Measurements from ENCODE around the gene SSBP3.

Gene SSBP3

GRCh38 chr1:54278941-54279422 lies 127.2 kb downstream of the SSBP3 start:
- DNase-seq (no peak), ATAC-seq (no peak)
- H3K4me3 Mint-ChIP-seq, result no peak overlapping the region
- peaks cover 94% of the 10 kb centered on the region for H3K4me1 Mint-ChIP-seq
- H3K9me3 Mint-ChIP-seq, result no peaks in the 10 kb centered on the region
- H3K27me3 Mint-ChIP-seq, result no peaks in the 10 kb centered on the region
- H3K27ac Mint-ChIP-seq, result no peak overlapping the region

DNA sequence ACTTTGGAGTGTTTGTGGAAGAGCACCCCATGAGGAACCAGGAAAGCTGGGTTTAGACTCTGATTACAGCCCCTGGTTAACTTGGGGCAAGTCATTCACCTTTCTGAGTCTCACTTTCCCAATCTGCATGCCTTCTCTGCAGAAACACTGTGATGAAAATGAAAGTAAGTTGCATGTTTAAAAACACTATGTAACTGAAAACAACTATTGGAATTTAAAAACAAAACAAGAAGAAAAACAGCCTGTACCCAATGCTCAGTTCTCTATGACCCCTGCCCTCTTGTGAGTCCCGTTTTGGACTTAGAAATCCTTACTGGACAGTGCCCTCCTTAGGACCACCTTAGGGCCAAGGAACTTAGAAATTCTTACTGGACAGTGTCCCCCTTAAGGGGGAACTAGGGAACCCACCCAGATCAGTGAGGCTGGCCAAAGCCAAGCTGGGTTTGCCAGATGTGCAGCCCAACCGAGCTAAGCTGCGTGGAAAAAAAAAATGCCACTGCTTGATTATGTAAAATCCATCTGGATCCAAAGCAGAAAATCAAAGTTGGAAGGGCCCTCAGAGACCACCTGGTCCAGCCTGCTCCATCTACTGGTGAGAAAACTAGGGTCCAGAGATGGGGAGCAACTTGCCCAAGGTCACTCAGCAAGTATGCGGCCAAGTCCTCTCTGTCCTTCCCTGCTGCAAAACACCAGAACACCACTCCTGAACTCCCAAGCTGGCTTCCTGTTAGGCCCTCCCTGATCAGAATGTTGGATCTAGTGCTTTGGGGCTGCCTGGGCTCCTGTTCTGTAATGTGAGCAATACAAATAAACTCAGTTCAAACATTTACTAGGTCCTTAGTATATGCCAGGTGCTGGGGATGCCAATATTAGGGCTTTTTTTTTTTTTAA lies 128.5 kb downstream of the SSBP3 start:
- Mint-ChIP-seq H3K27me3 (no peaks in the 10 kb centered on the region), H3K4me3 (peak overlapping the region; percentile 18 to 61), H3K27ac (peak overlapping the region; percentile 46 to 92), H3K9me3 (no peaks in the 10 kb centered on the region), H3K4me1 (peaks cover 94% of the 10 kb centered on the region)
- peak; percentile 46 for ATAC-seq
- DNase-seq, result no peak

- no peaks in the 10 kb centered on the region for H3K9me3 Mint-ChIP-seq
- H3K4me1 Mint-ChIP-seq, result peaks cover 88% of the 10 kb centered on the region
- DNase-seq, result no peak
- peak overlapping the region; percentile 18 to 61 for H3K4me3 Mint-ChIP-seq
- H3K27ac Mint-ChIP-seq, result peak overlapping the region; percentile 92
- no peaks in the 10 kb centered on the region for H3K27me3 Mint-ChIP-seq
- no peak for ATAC-seq
Measured at GRCh38 chr1:54276617-54277450, 129.4 kb downstream of the SSBP3 start.

- no peaks in the 10 kb centered on the region for H3K27me3 Mint-ChIP-seq
- H3K4me3 Mint-ChIP-seq, result no peak overlapping the region
Measured at GRCh38 chr1:54275349-54275748, 130.8 kb downstream of the SSBP3 start.

DNA sequence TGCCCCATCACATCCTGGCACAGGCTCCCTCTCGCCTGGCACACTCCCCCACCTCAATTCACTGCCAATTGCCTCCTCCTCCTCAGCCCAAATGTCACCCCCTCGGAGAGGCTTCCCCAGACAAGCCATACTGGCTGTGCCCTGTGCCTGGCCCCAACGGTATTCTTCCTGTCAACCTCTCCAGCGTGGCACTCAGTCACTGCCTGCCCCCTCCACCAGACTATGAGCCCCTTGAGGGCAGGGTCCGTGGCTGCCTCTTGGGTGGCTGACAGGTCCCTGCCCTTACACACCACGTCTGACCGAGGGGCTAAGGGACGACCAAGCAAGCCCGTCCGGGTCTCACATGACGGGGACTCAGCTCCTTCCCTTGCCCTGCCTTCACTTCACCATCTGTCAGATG lies 131.3 kb downstream of the SSBP3 start:
- H3K4me1 Mint-ChIP-seq, result peaks cover 78% of the 10 kb centered on the region
- H3K27me3 Mint-ChIP-seq, result no peaks in the 10 kb centered on the region
- H3K27ac Mint-ChIP-seq, result peak overlapping the region; percentile 52 to 77
- no peak for DNase-seq
- no peaks in the 10 kb centered on the region for H3K9me3 Mint-ChIP-seq
- H3K4me3 Mint-ChIP-seq, result no peak overlapping the region
- no peak for ATAC-seq

More at GRCh38 chr1:54275349-54275748, 130.8 kb downstream of the SSBP3 start:
- DNase-seq (no peak), ATAC-seq (no peak)
- H3K9me3 Mint-ChIP-seq, result no peaks in the 10 kb centered on the region
- peaks cover 78% of the 10 kb centered on the region for H3K4me1 Mint-ChIP-seq
- H3K27ac Mint-ChIP-seq, result peak overlapping the region; percentile 62 to 65

DNA sequence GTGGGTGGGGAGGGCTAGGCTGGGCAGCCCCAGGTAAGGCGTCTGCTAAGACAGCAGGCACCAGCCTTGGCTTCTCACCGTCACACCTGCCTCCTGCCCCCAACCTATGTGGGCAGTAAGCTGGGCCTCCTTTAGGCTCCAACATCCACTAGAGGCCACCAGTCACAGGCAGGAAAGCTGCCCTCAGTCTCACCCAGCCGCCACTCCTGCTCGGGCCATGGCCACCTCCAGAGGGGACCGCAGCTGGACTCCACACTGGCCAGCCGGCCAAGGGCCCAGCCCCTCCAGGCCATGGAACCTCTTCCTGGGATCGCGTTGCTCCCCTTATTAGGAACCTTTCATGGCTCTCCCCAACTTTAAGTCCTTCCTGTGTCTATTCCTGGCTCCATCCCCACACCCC lies 131.7 kb downstream of the SSBP3 start:
- H3K27me3 Mint-ChIP-seq, result no peaks in the 10 kb centered on the region
- H3K27ac Mint-ChIP-seq, result peak overlapping the region; percentile 52 to 77
- H3K4me3 Mint-ChIP-seq, result no peak overlapping the region
- DNase-seq (no peak), ATAC-seq (no peak)
- peaks cover 77% of the 10 kb centered on the region for H3K4me1 Mint-ChIP-seq
- H3K9me3 Mint-ChIP-seq, result no peaks in the 10 kb centered on the region

DNA sequence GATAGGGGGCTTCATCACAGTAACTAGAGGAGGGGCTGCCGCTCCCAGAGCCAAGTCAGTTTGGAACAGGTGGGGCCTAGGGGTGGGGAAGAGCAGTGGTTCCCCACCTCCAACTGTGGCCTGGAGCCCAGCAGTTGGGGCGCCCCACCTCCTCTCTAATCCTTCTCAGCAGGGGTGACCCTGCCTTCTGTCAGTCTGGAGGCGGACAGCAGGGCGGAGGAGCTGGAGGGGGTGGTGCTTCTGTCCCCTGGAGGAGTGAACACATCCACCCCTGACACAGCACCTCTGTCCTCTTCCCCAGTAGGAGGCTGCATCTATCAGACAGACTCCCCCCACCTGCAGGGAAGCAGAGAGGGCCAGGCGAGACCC lies 132.4 kb downstream of the SSBP3 start:
- H3K4me1 Mint-ChIP-seq, result peaks cover 77% of the 10 kb centered on the region
- no peaks in the 10 kb centered on the region for H3K9me3 Mint-ChIP-seq
- peak; percentile 14 for ATAC-seq
- no peak for DNase-seq
- no peak overlapping the region for H3K4me3 Mint-ChIP-seq
- H3K27me3 Mint-ChIP-seq, result no peaks in the 10 kb centered on the region
- no peak overlapping the region for H3K27ac Mint-ChIP-seq

- peak; percentile 44 for ATAC-seq
- no peaks in the 10 kb centered on the region for H3K27me3 Mint-ChIP-seq
- no peaks in the 10 kb centered on the region for H3K9me3 Mint-ChIP-seq
- no peak overlapping the region for H3K4me3 Mint-ChIP-seq
- H3K27ac Mint-ChIP-seq, result no peak overlapping the region
- peaks cover 76% of the 10 kb centered on the region for H3K4me1 Mint-ChIP-seq
- no peak for DNase-seq
Measured at GRCh38 chr1:54273092-54273794, 133.0 kb downstream of the SSBP3 start.

DNA sequence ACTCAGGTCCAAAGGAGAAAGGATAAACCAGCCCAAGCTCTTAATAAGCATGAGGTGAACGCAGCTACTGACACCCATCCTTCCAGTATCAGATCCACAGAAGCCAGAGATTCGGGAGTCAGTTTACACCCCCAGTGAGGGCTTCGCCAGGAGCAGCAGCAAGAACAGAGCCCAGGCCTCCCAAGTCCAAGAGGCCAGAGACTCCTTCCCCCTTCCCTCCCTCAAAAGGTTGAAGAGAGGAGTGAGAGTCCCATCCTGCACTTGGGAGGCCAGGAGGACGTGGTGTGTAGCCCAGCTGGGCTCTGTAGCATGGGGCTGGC lies 133.5 kb downstream of the SSBP3 start:
- Mint-ChIP-seq H3K4me1 (peaks cover 73% of the 10 kb centered on the region), H3K9me3 (no peaks in the 10 kb centered on the region), H3K4me3 (no peak overlapping the region), H3K27ac (peak overlapping the region in 1 of 2 donors; percentile 19), H3K27me3 (no peaks in the 10 kb centered on the region)
- ATAC-seq, result no peak
- no peak for DNase-seq

- H3K27ac Mint-ChIP-seq, result no peak overlapping the region
Measured at GRCh38 chr1:54272134-54272533, 134.1 kb downstream of the SSBP3 start.

DNA sequence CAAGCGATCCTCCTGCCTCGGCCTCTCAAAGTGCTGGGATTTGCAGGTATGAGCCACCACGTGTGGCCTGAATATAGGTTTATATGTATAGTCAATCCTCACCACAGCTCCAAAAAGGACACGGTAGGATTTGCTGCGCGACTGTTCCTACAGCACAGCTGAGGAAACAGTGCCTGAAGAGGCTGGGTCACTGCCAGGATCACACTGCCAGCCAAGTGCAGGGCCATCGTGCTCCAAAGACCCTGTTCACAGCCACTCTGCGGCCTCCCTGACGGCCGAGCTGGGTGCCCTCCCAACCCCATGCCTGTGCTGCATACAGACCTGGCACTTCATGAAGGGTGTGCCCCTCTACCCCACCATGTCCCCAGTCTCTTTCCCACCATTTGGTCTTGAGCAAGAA lies 134.9 kb downstream of the SSBP3 start:
- ATAC-seq (no peak), DNase-seq (no peak)
- Mint-ChIP-seq H3K27me3 (no peaks in the 10 kb centered on the region), H3K4me3 (no peak overlapping the region), H3K9me3 (no peaks in the 10 kb centered on the region), H3K4me1 (peaks cover 64% of the 10 kb centered on the region), H3K27ac (no peak overlapping the region)

More at GRCh38 chr1:54272134-54272533, 134.1 kb downstream of the SSBP3 start:
- ATAC-seq, result no peak
- Mint-ChIP-seq H3K4me1 (peaks cover 70% of the 10 kb centered on the region), H3K9me3 (no peaks in the 10 kb centered on the region), H3K27me3 (no peaks in the 10 kb centered on the region), H3K4me3 (no peak overlapping the region)
- DNase-seq, result no peak

- DNase-seq, result no peak
- Mint-ChIP-seq H3K4me1 (peaks cover 63% of the 10 kb centered on the region), H3K27me3 (no peaks in the 10 kb centered on the region), H3K9me3 (no peaks in the 10 kb centered on the region), H3K4me3 (no peak overlapping the region), H3K27ac (peak overlapping the region in 1 of 2 donors; percentile 80)
- peak; percentile 29 for ATAC-seq
Measured at GRCh38 chr1:54270543-54270942, 135.7 kb downstream of the SSBP3 start.

- peaks cover 66% of the 10 kb centered on the region for H3K4me1 Mint-ChIP-seq
- DNase-seq (no peak), ATAC-seq (no peak)
- no peaks in the 10 kb centered on the region for H3K27me3 Mint-ChIP-seq
- H3K4me3 Mint-ChIP-seq, result no peak overlapping the region
- no peaks in the 10 kb centered on the region for H3K9me3 Mint-ChIP-seq
- H3K27ac Mint-ChIP-seq, result peak overlapping the region; percentile 75 to 82
Measured at GRCh38 chr1:54268762-54269297, 137.4 kb downstream of the SSBP3 start.

DNA sequence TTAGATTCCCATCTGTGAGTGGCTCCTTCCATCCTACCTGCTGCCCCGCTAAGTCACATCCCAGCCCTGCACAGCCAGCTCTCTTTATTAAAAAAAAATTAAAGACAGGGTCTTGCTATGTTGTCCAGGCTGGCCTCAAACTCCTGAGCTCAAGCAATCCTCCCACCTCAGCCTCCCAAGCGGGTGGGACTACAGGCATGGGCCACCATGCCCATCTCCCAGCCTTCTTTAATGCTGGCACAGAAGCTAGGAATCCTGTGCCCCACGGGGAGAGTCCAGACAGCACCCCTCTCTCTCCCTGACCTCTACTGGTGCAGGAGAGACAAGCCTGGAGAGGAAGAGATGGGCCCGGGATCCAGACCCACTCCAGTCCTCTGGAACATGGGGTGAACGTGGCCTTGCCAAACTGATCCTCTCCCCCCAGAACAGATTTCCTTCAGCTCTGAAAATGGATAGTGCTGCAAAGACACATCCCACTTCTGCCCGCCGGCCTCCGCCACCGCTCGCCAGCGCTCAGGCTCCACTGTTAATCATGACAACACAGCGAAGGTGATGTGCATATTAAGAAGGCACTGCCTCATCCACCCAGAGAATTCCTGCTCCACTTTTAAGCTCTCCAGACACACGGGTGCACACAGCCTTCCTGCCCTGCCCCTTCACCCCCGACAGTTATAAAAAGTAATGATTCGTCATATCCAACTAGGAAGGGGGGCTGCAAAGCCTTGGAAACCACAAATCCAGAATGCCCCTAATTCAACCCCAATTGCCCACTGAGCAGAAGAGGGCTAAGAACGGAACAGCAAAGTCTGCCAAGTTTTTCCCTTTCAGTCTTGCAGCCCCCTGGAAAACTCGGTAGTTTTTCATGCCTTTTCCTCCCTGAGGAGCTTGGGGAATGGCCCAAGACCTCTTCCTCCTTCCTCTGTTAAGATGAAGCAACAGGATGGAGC lies 138.1 kb downstream of the SSBP3 start:
- Mint-ChIP-seq H3K4me1 (peaks cover 66% of the 10 kb centered on the region), H3K9me3 (no peaks in the 10 kb centered on the region), H3K4me3 (no peak overlapping the region), H3K27me3 (no peaks in the 10 kb centered on the region), H3K27ac (peak overlapping the region in 1 of 2 donors; percentile 61)
- DNase-seq, result no peak
- no peak for ATAC-seq

Data from stimulated activated naive CD8-positive, alpha-beta T cell treated with anti-CD3 and anti-CD28 coated beads, Interleukin-15, amount 100 ng/mL, for 72 hours (primary cell).